GM20431 (cell line): Measurements from ENCODE around the gene MAST1.
"Not testable (repeated sequence)": the region's sequence is repeated elsewhere in the genome, so short reads cannot be mapped to it uniquely, and the experiment has no call there.

ENCODE experiments used
- in situ Hi-C: fragments of 300-500 bp; cut with MseI, MboI; formaldehyde crosslinking; loops from one replicate; pipeline ENCODE4 v1.15.0; 2020; ENCODE audit warnings: low sequenced_read_pairs; ENCODE audit not compliant: unreplicated experiment

MAST1 gene

DNA sequence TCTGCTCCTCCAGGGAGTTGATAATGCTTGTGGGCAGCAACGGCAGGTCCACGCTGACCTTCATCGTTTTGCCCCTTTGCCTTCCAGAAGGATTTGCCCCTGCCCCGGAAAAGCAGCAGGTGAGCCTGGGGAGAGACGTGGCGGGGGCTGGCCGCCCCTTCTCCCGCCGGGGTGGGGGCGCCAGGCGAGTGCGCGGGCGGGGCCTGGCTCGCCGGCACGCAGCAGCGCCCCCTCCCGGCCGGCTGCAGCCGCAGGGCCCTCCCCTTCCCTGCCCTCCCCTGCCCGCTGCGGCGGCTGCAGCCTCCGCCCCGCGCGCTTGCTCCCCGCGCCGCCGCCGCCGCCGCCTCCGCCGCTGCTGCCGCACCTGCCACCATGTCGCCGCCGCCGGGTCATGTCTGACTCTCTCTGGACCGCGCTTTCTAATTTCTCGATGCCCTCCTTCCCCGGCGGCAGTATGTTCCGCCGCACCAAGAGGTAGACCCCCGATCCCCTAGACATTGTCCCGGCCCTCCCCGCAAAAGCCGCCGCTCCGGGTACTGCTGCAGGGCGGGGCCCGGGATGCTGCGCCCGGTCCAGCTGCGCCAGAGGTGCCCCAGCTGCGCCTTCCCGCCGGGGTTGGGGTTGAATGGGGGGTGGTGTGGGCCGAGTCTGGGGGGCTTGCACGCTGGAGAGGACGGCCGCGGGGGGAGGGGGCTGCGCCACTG, at the start of gene MAST1:
Gene MAST1, plus strand, starts transcription at position 334 of the 704 bp plus-strand sequence. Its CDS starts 58 bp downstream, at position 392.
- in situ Hi-C loops: no loop called here

DNA sequence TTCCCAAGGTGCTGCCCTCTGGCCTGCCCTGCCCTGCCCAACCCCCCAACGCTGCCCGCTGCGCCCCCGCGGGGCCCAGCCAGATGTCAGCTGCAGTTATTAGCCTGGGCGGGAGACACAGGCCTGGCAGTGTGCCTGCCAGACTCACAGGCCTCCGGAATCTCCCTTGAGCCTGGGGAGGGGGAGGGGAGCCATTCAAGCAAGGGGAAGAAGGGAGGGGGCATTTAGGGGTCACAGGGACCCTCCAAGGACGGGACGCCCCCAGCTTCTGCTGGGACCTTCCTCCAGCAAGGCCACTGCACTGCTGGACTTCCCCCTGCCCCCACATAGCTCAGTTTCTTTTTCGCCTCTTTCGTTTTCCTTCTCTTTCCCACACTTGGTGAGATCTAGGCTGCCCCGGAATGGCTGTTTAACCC, 49.6 kb upstream of the MAST1 start:
- in situ Hi-C loops: no loop called here

DNA sequence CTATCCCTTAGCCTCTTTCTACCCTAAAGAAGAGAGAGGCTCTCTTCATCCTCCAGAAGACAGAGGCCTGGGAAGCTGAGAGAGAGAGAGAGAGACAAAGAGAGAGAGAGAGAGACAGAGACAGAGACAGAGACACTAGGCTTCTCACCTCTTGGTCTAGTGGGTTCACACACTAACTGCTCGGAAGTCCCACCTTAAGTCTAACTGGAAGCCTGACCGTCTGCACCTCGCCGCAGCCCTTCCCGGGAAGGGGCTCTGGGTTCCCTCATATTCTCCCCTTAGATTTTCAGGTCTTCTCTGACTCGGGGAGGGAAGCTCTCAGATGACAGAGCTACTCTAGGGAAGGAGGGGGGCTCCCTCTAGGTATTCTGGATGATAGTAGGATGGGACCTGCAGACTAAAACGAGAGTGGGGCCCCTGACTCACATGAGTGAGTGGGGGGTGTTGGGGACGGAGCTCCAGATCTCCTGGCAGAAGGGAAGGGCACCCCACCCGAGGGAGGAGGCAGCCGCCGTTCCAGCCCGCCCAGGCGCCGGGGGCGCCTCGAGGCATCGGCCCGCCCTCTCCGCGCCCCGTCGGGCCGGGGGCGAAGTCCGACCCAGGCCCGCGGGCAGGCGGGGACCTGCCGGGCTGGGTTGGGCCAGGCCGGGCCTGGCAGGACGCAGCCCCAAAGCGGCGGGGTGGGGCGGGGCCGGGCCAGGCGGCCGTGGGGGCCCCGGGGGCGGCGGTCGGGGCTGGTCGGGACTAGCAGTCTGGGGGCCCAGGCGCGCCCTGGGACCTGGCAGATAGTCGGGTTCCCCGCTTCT, 49.0 kb upstream of the MAST1 start:
- in situ Hi-C loops: no loop called here

DNA sequence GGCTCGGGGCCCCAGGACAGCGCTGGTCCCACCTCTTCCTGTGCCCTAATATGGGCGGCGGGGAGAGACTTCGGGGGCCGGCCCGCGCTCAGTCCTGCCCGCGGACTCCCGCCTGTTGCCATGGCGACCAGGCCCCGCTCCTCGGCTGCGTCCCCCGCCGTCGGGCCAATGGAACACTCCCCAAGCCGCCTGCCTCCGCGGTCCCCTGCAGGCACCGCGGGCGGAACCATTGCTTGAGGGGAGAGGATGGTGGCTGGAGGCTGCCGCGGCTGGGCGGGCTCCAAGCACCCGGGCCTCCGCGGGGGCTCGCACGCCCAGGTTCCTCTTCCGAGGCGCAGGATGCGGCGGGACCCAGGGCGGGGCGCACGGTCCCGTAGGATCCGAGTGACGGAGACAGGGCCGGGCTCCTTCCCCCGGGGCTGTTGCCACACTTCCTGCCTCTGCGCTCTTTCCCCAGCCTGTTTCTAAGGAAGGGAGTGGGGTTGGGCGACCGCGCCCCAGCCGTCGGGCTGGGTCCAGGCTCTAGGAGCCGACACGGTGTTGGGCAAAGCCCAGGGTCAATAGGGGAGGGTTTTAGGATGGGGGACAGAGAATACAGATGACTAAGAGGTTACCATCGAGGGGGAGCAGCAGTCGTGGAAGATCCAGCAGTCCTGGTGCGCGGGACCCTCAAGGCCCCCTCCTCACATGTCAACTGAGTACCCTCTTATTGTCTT, 48.3 kb upstream of the MAST1 start:
- in situ Hi-C loops: no loop called here

DNA sequence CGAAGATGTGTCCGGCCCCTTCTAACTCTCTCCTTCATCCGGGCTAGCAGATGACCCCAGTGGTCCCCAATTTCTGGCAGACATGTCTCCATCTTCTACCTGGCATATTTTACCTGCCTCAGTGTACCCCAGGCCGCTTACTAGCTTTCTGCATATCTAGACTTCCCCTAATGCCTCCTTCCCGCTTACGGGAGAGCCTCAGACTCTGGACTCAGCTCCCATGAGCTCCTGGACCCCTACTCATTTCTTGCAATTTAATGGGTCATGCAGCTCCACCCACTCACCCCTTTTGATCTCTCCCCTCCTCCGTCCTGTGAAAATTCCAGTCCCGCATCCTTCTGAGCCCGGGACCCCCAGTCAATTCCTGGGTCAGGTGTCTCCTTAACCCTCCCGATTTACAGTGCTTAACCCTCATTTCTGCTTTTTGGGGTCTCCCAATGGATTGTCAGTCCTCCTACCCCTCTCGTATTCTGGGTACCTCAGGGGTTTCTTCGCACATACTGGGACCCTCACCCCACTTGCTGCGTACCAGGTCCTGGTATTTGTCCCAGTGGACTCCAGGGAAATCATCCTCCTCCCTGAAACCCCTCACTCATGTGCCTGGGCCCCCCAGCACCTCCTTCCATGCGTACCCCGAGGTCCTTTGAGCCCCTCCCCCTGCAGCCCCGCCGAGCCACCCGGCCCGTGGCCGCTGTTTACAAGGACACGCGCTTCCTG, 47.5 kb upstream of the MAST1 start:
- in situ Hi-C loops: no loop called here

DNA sequence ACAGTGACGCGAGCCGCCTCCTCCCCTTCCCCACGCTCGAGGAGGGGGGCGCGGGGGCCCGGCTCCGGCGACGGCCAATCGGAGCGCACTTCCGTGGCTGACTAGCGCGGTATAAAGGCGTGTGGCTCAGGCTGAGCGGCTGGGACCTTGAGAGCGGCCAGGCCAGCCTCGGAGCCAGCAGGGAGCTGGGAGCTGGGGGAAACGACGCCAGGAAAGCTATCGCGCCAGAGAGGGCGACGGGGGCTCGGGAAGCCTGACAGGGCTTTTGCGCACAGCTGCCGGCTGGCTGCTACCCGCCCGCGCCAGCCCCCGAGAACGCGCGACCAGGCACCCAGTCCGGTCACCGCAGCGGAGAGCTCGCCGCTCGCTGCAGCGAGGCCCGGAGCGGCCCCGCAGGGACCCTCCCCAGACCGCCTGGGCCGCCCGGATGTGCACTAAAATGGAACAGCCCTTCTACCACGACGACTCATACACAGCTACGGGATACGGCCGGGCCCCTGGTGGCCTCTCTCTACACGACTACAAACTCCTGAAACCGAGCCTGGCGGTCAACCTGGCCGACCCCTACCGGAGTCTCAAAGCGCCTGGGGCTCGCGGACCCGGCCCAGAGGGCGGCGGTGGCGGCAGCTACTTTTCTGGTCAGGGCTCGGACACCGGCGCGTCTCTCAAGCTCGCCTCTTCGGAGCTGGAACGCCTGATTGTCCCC, 46.8 kb upstream of the MAST1 start, which contains the start of gene JUNB:
Gene JUNB, plus strand, starts transcription at position 142 of the 706 bp plus-strand sequence. Its CDS starts 286 bp downstream, at position 428.
- in situ Hi-C loops: no loop called here

DNA sequence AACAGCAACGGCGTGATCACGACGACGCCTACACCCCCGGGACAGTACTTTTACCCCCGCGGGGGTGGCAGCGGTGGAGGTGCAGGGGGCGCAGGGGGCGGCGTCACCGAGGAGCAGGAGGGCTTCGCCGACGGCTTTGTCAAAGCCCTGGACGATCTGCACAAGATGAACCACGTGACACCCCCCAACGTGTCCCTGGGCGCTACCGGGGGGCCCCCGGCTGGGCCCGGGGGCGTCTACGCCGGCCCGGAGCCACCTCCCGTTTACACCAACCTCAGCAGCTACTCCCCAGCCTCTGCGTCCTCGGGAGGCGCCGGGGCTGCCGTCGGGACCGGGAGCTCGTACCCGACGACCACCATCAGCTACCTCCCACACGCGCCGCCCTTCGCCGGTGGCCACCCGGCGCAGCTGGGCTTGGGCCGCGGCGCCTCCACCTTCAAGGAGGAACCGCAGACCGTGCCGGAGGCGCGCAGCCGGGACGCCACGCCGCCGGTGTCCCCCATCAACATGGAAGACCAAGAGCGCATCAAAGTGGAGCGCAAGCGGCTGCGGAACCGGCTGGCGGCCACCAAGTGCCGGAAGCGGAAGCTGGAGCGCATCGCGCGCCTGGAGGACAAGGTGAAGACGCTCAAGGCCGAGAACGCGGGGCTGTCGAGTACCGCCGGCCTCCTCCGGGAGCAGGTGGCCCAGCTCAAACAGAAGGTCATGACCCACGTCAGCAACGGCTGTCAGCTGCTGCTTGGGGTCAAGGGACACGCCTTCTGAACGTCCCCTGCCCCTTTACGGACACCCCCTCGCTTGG, 46.1 kb upstream of the MAST1 start:
- in situ Hi-C loops: no loop called here

DNA sequence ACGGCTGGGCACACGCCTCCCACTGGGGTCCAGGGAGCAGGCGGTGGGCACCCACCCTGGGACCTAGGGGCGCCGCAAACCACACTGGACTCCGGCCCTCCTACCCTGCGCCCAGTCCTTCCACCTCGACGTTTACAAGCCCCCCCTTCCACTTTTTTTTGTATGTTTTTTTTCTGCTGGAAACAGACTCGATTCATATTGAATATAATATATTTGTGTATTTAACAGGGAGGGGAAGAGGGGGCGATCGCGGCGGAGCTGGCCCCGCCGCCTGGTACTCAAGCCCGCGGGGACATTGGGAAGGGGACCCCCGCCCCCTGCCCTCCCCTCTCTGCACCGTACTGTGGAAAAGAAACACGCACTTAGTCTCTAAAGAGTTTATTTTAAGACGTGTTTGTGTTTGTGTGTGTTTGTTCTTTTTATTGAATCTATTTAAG, 45.4 kb upstream of the MAST1 start:
- in situ Hi-C loops: no loop called here

DNA sequence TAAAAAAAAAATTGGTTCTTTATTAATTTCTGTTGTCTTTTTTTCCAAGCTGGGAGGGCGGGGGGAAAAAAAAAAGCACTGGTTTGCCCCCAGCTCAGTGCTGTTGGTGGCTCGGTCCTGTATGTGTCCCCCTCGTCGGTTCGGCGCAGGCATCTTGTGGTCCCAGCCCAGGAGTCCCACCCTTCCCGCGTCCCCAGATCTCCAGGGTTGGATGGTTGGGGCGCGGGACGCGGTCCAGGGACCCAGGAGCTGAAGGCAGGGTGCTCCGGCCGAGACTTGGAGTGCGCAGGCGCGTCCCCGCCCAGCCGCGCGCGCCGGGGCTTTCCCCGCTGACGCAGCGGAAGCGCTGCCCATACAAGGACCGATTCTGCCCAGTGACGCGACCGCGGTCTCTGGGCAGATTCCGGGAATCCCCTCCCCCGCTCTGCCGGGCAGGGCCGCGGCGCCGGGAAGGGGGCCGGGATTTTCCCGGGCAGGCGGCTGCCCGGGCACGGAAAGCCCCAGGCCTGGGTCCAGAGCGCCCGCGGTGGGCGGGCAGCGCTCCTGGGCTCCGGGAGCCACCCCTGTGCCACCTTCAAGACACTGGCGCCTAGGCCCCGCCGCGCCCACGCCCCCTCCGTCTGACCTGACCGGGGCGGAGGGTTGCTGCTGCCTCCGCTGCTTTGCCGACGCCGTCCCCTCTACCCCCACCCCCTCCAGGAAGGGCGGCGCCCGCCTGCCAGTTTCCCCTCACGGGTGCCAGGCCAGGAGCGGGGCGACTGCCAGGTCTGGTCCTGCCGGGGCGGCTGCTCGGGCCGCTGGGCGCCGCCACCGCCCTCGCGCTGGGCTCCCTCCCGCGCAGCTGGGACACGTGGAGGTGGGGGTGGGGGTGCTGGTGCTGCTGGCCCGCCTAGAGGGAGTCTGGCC, 44.8 kb upstream of the MAST1 start:
- in situ Hi-C loops: no loop called here

DNA sequence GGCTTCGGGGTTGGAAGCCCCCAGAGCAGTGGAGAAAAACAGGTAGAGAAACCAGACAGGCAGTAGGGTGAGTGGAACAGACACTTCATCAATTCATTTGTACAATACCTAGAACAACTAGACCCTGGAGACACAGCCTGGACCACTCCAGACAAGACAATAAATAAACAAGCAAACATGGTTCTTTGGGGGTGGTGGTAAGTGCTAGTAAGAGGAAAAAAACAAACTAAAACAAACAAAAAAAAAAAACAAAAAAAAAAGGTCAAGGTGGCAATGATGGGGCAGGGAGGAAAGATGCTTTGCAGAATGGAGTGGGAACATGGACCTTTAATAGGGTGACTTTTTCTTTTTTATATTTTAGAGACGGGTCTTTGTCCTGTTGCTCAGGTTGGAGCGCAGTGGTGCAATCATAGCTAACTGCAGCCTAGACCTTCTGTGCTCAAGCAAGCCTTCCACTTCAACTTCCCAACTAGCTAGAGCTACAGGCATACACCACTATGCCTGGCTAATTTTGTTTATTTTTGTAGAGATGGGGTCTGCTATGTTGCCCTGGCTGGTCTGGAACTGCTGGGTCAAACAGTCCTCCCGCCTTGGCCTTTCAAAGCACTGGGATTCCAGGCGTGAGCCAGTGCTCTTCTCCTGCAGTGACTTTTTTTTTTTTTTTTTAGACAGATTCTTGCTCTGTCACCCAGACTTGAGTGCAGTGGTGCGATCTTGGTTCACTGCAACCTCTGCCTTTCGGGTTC, 43.9 kb upstream of the MAST1 start:
- in situ Hi-C loops: no loop called here

DNA sequence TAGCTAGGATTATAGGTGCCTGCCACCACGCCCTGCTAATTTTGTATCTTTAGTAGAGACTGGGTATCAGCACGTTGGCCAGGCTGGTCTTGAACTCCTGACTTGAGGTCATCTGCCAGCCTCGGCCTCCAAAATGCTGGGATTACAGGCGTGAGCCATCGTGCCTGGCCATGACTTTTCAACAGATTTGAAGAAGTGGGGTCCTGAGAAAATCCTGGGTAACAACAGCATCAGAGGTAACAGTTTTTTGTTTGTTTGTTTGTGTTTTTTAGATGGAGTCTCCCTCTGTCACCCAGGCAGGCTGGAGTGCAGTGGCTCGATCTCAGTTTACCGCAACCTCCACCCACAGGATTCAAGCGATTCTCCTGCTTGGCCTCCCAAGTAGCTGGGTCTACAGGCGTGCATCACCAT, 43.3 kb upstream of the MAST1 start:
- in situ Hi-C loops: no loop called here

DNA sequence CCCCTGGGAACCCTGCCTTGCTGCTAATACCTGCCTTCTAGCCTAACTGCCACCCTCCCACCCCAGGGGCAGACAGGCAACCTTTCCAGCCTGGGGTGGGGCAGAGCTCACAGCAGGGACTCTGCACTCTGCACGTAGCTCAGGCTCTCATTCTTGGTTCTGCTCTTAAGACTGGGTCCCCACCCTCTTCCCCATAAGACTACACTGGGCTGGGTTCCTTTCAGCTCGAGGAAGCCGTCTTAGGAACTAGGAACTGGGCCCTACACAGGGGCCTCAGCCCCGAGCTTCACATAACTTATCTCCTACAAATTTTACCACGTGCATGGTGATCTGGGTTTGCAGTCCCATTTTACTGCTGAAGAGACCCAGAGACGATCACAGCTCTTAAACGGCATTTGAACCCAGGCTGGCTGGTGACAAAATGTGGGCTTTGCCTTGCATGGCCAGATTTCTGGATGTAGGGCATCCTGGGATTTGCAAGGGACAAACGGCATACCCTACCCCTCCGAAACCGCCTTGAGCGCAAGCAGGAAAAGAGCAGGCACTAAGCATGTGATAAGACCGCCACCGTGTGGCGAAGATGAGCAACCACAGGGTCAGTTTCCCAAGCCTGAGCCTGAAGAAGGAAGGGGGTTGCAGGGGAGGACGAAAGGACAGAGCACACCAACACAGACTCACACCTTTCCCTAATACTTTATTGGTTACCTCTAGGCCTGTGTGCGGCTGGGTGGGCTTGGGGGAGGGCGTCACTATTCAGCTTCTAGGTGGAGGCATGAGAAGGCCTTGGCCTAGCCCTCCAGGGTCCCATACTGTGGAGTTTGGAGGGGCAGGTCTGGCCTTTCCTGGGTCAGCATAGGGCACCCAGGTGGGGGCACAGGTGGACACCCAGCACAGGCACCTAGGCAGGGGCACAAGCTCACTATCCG, 41.9 kb upstream of the MAST1 start:
- in situ Hi-C loops: no loop called here

DNA sequence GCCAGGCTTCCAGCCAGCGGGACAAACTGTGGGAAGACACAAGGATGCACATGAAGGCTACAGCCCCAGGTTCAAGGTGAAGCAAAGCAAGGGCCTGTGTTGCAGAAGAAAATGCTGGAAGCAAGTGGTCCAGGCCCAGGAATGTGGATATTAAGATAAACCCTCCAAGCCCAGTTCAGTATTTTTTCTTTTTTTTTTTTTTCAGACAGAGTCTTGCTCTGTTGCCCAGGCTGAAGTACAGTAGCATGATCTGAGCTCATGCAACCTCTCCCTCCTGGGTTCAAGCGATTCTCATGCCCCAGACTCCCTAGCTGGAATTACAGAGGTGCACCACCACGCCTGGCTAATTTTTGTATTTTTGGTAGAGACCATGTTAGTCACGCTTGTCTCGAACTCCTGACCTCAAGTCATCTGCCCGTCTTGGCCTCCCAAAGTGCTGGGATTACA, 41.2 kb upstream of the MAST1 start:
- in situ Hi-C loops: no loop called here

DNA sequence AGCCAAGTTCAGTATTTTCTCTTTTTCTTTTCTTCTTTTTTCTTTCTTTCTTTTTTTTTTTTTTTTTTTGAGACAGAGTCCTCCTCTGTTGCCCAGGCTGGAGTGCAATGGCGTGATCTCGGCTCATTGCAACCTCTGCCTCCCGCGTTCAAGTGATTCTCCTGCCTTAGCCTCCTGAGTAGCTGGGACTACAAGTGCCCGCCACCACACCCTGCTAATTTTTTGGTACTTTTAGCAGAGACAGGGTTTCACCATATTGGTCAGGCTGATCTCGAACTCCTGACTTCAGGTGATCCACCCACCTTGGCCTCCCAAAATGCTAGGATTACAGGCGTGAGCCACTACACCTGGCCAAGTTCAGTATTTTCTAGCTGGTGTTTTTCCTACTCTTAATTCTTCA, 40.7 kb upstream of the MAST1 start:
- in situ Hi-C loops: not testable (repeated sequence)

DNA sequence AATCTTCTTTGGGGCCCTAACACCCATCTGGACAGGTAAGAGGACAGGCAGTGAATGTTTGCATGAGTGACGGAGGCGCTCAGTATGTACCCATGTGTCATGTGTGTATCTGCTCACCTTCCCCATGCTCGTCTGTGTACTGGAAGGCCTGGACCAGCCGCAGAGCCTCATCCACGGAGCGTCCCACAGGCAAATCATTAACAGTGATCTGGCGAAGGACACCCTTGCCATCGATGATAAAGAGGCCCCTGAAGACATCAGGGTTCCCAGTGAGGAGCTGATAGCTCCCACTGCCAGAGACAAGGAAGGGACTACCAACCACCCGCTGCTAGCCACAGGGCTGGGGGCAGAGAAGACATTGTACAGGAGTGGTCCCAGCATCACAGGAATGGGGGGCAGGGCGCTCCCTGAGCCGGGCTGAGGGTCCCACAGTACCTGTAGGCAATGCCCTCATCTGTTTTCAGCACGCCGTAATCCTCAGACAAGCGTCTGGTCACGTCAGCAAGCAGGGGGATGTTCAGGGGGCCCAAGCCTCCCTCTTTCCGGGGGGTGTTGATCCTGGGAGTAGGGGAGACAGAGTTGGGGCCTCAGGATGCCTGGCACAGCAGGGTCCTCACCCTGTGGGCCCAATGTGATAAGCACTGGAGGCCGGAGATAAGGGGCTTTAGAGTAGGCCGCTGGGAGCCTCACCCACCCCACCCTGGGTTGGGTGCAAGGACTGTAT, 38.4 kb upstream of the MAST1 start:
- in situ Hi-C loops: no loop called here

DNA sequence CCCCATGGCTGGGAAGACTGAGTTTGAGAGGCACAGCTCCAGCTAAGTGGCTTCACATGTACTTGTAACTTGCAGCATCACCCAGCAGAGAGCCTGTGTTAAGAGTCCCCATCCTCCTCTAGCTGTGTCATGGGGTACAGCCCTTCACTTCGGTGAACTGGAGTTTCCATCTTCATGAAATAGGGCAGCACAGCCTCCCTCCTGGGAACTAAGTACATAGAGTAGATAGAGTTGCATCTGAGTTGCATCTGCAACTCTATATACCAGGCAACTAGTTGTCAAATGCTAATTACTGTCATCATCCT, 37.9 kb upstream of the MAST1 start:
- in situ Hi-C loops: no loop called here
